ENCODE measurements around the gene TRIM49B.
"Not testable (repeated sequence)": the region's sequence is repeated elsewhere in the genome, so short reads cannot be mapped to it uniquely, and the experiment has no call there.

The TRIM49B gene

DNA sequence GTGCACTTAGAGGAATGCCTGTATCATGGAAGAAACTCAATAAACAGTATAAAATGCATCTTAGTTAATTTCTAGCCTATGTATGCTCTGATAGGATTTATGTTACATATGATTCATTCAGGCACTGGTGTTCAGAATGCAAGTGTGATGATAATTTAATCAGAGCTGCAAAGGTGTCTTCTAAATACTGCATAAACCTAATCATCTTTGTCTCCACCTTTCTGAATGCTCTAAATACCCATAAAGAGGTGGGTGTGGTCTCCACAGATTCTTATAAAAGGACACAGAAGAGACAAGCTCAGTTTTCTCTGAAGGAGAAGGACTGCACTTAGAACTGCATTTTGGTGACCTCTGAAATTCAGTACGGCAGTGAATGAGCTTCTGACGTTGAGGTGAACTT lies at the start of gene TRIM49B:
Gene TRIM49B, plus strand, starts transcription at position 301 of the 400 bp plus-strand sequence. CDS start 2,777 bp downstream, outside the sequence.
- DNase-seq; intact Hi-C loops (cut with DNase I): not testable (repeated sequence)

DNA sequence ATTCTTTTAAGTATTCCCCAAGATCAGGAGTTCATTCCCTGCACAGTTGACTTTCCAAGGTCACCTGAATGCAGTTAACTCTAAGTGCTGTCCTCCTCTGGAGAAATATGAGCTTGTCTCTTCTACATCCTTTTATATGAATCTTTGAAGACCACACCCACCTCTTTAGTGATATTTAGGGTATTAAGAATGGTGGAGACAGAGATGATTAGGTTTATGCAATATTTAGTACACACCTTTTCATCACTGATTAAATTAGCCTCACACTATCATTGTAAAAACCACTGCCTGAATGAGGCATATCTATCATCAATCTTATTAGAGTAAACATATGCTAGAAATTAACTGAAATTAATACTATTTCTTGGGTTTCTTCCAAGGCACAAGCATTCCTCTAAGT lies 44.8 kb upstream of the TRIM49B start, which contains the start of gene TRIM51G:
Gene TRIM51G, minus strand, starts transcription at position 101 of the 400 bp plus-strand sequence. CDS start 2,190 bp downstream, outside the sequence.
- DNase-seq; intact Hi-C loops (cut with DNase I): not testable (repeated sequence)

DNA sequence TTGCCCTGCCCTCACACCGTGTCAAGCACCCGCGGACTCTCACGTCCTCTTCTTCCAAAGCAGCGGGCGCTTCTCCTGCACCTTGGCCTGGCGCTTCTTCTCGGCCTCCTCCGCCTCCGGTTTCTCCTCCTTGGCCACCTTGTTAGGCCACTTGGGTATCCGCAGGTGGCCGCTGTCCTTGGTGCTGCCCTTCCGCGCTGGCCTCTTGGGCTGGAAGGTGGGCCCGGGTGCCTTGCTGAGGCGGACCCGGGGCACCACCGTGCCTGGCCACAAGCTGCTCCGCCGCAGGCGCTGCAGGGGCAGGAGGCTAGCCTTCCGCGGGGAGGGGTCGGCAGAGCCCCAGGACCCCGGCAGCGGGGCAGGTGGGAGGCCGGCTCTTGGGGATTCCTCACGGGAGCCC lies 19.6 kb downstream of the TRIM49B start:
- DNase-seq; intact Hi-C loops (cut with DNase I): not testable (repeated sequence)

DNA sequence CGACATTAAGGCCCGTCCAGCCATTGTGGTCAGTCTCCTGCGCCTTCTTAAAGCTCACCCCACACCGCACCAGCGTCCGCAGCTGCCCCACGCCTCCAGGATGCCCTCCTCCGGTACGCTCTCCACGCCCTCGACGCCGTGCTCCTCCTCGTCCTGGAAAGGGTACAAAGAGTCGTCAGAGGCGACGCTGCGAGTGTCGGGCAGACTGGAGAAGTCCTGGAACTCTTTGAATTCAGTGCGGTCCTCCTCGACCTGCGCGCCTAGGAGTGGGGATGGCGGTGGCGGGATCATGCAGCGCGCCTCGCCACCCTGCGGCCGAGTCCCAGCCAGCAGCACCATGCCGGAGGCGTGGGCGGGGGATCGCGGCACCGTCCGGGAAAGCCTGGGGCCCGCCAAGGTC lies 21.2 kb downstream of the TRIM49B start:
- intact Hi-C loops (cut with DNase I); DNase-seq: not testable (repeated sequence)

DNA sequence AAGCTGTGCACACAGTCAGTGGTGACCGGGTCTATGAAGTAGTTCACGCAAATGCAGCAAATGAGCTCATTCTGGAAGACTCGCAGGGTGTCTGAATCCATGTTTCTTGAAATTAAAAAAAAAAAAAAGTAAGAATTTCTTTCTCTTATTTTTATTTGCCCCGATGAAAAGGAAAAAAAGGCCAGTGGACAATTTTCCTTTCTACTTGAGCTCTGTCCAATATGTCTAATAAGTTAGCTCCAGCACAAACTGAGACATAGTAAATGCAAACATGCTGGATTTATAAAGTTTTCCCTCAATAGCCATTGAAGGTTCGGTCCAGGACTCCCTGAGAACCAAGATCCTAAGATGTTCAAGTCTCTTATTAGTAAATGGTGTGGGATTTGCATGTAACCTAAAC lies 30.4 kb downstream of the TRIM49B start, which contains the start of gene TRIM64C:
Gene TRIM64C, minus strand, starts transcription at position 101 of the 400 bp plus-strand sequence. Its CDS starts 0 bp downstream, at position 101.
- intact Hi-C loops (cut with DNase I) = not testable (repeated sequence)

GRCh38 chr11:49069897-49070296 lies 41.3 kb downstream of the TRIM49B start:
- DNase-seq; intact Hi-C loops (cut with DNase I): not testable (repeated sequence)

More for the DNA sequence above, 30.4 kb downstream of the TRIM49B start, which contains the start of gene TRIM64C:
- not testable (repeated sequence) for DNase-seq

All from head of caudate nucleus (tissue), 42 donors.